Retinal pigment epithelial cell (primary cell): ENCODE results near the gene FOXK2.
"Not testable (repeated sequence)": the region's sequence is repeated elsewhere in the genome, so short reads cannot be mapped to it uniquely, and the experiment has no call there.

Experiments used
- DNase-seq: peaks from one replicate; pipeline ENCODE4 v3.0.0-alpha.2; 2010; ENCODE audit warnings: low read depth
- H3K4me3 ChIP-seq: 2 replicates; pipeline ENCODE4 v1.5.1; 2011; ENCODE audit warnings: mild to moderate bottlenecking, low read length, control low read depth, moderate library complexity
- TF ChIP-seq, protein P1 (sequence below): conservative IDR thresholded peaks from 2 replicates; pipeline ENCODE4 v1.5.1; 2011; ENCODE audit warnings: low read depth, low read length, control low read depth, inconsistent platforms

FOXK2 gene

DNA sequence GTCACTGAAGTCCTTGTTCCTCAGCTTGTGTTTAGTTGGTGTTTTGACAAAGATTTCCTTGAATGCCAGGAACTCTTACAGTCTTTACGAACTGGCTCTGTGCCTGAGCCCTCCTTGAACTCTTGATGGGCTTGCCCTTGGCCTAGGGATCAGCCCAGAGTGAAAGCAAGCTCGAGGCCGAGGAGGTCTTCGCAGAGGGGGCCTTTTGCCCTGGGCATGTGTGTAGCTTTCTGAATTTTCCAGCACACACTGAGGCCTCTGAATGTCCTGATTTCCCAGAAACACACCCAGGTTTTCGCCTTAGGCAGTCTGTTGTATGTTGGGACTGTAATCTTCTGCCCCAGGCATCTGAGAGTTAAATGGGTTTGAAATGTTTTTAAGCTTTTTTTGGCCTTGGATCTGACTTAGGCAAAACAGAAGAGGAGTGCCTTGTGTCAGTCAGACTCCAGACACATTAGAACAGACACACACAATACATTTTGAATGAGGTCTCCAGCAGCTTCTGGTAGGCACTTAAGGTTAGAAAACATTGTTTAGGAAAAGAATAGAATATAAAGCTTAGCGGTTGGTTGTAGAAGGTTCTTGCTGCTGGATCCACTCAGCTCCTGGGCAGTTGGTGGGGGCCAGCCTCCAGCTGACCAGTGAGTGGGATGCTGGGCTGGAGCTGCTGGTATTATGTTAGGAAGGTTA, 17.1 kb downstream of the FOXK2 start:
- no peak for DNase-seq
- H3K4me3 ChIP-seq: peak overlapping the region; percentile 8
- TF ChIP-seq, protein P1, sequence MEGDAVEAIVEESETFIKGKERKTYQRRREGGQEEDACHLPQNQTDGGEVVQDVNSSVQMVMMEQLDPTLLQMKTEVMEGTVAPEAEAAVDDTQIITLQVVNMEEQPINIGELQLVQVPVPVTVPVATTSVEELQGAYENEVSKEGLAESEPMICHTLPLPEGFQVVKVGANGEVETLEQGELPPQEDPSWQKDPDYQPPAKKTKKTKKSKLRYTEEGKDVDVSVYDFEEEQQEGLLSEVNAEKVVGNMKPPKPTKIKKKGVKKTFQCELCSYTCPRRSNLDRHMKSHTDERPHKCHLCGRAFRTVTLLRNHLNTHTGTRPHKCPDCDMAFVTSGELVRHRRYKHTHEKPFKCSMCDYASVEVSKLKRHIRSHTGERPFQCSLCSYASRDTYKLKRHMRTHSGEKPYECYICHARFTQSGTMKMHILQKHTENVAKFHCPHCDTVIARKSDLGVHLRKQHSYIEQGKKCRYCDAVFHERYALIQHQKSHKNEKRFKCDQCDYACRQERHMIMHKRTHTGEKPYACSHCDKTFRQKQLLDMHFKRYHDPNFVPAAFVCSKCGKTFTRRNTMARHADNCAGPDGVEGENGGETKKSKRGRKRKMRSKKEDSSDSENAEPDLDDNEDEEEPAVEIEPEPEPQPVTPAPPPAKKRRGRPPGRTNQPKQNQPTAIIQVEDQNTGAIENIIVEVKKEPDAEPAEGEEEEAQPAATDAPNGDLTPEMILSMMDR: no peak

DNA sequence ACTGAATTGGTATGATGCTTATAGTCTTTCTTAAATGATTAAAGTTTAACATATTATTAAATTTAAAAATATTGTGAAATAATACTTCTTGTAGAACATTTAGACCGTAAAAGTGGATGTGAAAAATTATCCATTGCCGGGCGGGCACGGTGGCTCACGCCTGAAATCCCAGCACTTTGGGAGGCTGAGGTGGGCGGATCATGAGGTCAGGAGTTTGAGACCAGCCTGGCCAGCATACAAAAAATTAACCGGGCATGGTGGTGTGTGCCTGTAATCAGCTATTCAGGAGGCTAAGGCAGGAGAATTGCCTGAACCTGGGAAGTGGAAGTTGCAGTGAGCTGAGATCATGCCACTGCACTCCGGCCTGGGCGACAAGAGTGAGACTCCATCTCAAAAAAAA, 17.7 kb downstream of the FOXK2 start:
- not testable (repeated sequence) for H3K4me3 ChIP-seq, DNase-seq

DNA sequence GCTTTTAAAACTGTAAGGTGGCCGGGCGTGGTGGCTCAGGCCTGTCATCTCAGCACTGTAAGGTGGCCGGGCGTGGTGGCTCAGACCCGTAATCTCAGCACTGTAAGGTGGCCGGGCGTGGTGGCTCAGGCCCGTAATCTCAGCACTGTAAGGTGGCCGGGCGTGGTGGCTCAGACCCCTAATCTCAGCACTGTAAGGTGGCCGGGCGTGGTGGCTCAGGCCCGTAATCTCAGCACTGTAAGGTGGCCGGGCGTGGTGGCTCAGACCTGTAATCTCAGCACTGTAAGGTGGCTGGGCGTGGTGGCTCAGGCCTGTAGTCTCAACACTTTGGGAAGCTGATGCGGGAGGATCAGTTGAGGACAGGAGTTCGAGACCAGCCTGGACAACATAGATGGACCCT, 19.5 kb downstream of the FOXK2 start:
- DNase-seq, H3K4me3 ChIP-seq: not testable (repeated sequence)

DNA sequence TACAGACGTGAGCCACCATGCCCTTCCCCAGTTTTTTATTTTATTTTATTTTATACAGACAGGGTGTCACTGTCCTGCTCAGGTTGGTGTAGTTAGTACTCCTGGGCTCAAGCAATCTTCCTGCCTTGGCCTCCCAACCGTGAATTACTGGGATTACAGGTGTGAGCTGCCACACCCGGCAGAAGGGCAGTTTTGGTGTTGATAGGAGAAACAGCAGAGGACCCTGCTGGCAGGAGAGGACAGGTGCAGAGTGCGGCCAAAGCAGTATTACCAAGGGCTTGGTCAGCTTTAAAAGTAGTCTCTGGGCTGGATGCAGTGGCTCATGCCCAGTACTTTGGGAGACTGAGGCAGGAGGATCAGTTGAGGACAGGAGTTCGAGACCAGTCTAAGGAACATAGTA, 22.9 kb downstream of the FOXK2 start:
- no peak overlapping the region for H3K4me3 ChIP-seq
- DNase-seq: no peak
- TF ChIP-seq, protein P1: no peak

DNA sequence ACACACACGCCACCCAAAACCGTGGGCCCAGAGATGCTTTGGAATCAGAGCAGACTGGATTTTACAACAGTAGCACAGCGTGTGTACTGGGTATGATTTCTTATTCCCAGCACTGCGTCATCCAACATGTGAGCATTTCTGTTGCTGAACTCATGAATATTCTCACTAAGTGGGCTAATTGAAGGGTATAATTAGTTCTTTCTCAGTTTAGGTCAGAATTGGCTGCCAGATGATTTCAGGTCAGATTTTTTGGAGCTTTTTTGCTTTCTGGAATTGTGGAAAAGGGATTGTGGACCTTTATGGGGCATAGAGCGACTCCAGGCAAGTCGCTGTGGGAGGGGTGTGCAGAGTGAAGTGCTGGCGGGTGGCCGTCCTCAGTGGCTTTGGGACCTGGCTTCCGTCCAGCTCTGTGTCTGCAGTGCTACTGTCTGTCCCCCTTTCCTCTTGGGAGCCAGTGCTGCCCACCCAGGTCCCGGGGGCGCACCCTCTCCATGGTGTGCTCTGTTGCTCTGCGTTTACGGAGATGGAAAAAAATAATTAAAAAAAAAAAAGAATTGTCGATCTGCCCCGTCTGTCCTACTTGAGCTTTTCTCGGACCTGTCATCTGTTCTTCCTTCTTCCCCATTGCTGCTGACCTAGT, 25.0 kb downstream of the FOXK2 start:
- DNase-seq: no peak
- H3K4me3 ChIP-seq: no peak overlapping the region
- TF ChIP-seq, protein P1: no peak

DNA sequence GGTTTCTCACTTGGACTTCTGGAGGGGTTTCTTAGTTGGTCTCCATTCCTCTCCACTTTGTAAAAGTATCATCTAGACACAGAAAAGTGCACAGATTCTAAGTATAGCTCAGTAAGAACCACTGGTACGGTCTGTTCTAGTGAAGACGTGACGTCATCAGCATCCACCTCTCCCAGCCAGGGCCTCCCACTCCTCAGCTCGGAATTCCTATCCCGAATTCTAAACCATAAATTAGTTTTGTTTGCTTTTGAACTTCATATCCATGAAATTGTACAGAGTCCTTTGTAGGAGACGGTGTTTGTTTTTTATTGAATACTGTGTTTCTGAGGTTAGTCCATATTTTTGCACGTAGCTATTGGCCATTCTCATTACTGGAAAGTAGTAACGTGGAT, 25.5 kb downstream of the FOXK2 start:
- TF ChIP-seq, protein P1: no peak
- DNase-seq: no peak
- no peak overlapping the region for H3K4me3 ChIP-seq

DNA sequence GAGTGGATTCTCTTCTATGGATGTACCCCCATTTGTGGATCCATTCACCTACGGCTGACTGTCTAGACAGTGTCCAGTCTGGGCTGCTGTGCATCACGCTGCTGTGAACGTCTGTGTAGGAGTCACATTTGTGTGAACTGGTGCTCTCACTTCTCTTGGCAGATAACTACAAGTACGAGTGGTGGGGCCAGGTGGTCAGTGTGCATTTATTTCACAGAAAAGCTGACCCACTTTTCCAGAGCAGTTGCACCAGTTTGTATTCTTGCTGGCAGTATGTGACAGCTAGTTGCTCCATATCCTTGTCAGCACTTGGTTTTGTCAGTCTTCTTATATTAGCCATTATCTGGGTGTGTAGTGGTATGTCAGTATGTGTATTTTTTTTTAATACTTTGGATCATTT, 28.4 kb downstream of the FOXK2 start:
- TF ChIP-seq, protein P1: no peak
- no peak overlapping the region for H3K4me3 ChIP-seq
- DNase-seq: no peak

DNA sequence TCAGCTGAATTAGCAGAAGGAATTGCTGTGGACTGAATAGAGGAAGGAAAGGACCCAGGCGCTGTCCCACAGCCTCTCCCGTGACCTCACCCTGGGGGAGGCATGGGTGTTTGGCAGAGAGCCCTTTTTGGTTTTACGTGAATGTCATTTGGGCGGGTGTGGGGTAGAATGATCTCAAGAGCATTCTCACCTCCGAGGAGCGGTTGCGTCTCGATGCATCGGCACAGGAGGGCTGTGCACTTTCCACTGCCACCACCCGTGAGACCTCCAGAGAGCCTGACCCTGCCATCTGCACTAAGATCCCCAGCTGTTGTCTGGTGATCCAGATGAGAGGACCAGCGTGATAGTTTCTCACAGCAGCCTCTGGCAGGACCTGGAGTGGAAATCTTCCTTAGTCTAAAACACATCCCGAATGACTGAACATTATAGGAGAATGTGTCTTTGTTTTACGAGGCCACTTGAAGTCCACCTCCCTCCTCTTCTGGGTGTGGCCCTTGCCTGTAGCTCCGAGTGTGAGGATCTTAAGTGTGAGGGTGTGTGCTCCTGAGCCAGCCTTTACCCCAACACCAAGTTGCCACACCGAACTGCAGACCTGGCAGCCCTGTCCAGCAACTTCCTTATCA, 29.3 kb downstream of the FOXK2 start:
- H3K4me3 ChIP-seq: no peak overlapping the region
- DNase-seq: no peak
- TF ChIP-seq, protein P1: no peak
